MM.1S (cell line): ENCODE data around the gene ZC3H12A.

Experiments
- DNase-seq: peaks from one replicate; pipeline ENCODE4 v3.0.0-alpha.2; 2015
- H2AFZ ChIP-seq: fragments of 300-600 bp; sonication (generic); 2 replicates; pipeline ENCODE4 v1.6.0; 2016; ENCODE audit warnings: antibody characterized with exemption, low read length
- H3F3A ChIP-seq: fragments of 300-600 bp; sonication (generic); 2 replicates; pipeline ENCODE4 v1.6.1; 2016; ENCODE audit warnings: mild to moderate bottlenecking, antibody characterized with exemption, low read length, moderate library complexity, mixed read lengths; ENCODE audit not compliant: insufficient read depth
- H3K27ac ChIP-seq: fragments of 300-600 bp; sonication (generic); 2 replicates; pipeline ENCODE4 v1.5.1; 2016; ENCODE audit warnings: mild to moderate bottlenecking, low read length
- H3K27me3 ChIP-seq: fragments of 300-600 bp; sonication (generic); replicated peaks from 2 replicates; pipeline ENCODE4 v1.6.0; 2016; ENCODE audit warnings: low read length; ENCODE audit not compliant: insufficient read depth
- H3K36me3 ChIP-seq: fragments of 300-600 bp; sonication (generic); replicated peaks from 2 replicates; pipeline ENCODE4 v1.6.1; 2016; ENCODE audit warnings: mild to moderate bottlenecking, low read length, mixed read lengths; ENCODE audit not compliant: insufficient read depth
- H3K4me1 ChIP-seq: fragments of 300-600 bp; sonication (generic); 2 replicates; pipeline ENCODE4 v1.6.1; 2016; ENCODE audit warnings: low read length, mixed read lengths
- H3K4me2 ChIP-seq: fragments of 300-600 bp; sonication (generic); 2 replicates; pipeline ENCODE4 v1.6.0; 2016; ENCODE audit warnings: low read depth, low read length
- H3K4me3 ChIP-seq: fragments of 300-600 bp; sonication (generic); 2 replicates; pipeline ENCODE4 v1.5.1; 2016; ENCODE audit warnings: low read length, mixed read lengths
- H3K79me2 ChIP-seq: fragments of 300-600 bp; sonication (generic); 2 replicates; pipeline ENCODE4 v1.6.1; 2016; ENCODE audit warnings: mixed run types, low read length, mixed read lengths
- H3K9ac ChIP-seq: fragments of 300-600 bp; sonication (generic); 2 replicates; pipeline ENCODE4 v1.6.1; 2016; ENCODE audit warnings: low read length, mixed read lengths
- H3K9me2 ChIP-seq: fragments of 300-600 bp; sonication (generic); replicated peaks from 2 replicates; pipeline ENCODE4 v1.6.1; 2016; ENCODE audit warnings: mild to moderate bottlenecking, low read length, mixed read lengths; ENCODE audit not compliant: insufficient read depth
- H3K9me3 ChIP-seq: fragments of 300-600 bp; sonication (generic); replicated peaks from 2 replicates; pipeline ENCODE4 v1.6.1; 2016; ENCODE audit warnings: mild to moderate bottlenecking, low read length, mixed read lengths; ENCODE audit not compliant: insufficient read depth
- H4K20me1 ChIP-seq: fragments of 300-600 bp; sonication (generic); 2 replicates; pipeline ENCODE4 v1.6.1; 2016; ENCODE audit warnings: mild to moderate bottlenecking, low read length, moderate library complexity, mixed read lengths; ENCODE audit not compliant: insufficient read depth
- EZH2 ChIP-seq: fragments of 300-600 bp; sonication (generic); optimal IDR thresholded peaks from 2 replicates; pipeline ENCODE3; 2017; ENCODE audit warnings: low read depth, mild to moderate bottlenecking, antibody characterized with exemption, low read length, mixed read lengths
- EZH2phosphoT487 ChIP-seq: fragments of 300-600 bp; sonication (generic); IDR thresholded peaks from 2 replicates; pipeline ENCODE4 v1.6.1; 2018; ENCODE audit warnings: antibody characterized with exemption, low read length
- TF ChIP-seq, protein P1 (sequence below): fragments of 300-600 bp; sonication (generic); IDR thresholded peaks from 2 replicates; pipeline ENCODE4 v1.5.1; 2016; ENCODE audit warnings: antibody characterized with exemption, low read length, mixed read lengths

ZC3H12A gene

DNA sequence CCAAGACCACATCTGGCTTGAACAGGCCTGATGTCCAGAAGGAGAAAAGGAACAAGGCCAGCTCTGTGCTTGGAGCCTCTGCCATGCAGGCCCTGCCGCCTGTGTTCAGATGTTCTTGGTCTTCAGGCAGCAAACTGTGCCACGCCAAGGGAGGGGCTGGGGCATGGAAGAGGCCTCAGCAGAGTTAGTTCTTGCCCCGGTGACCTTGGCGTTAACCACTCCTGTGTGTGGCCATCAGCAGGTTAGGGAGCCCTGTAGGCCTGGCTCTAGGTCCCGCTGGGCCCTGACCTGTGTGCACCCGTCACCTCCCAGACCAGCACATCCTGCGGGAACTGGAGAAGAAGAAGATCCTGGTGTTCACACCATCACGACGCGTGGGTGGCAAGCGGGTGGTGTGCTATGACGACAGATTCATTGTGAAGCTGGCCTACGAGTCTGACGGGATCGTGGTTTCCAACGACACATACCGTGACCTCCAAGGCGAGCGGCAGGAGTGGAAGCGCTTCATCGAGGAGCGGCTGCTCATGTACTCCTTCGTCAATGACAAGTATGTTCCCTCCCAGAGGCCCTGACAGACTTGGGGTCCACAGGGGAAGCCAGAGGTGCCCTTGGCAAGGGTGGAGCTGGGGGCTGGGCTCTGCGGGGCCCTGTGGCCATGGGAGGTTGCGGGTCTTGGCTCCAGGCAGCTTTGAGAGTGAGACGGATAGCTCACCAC lies 7.1 kb downstream of the ZC3H12A start:
- TF ChIP-seq, protein P1, sequence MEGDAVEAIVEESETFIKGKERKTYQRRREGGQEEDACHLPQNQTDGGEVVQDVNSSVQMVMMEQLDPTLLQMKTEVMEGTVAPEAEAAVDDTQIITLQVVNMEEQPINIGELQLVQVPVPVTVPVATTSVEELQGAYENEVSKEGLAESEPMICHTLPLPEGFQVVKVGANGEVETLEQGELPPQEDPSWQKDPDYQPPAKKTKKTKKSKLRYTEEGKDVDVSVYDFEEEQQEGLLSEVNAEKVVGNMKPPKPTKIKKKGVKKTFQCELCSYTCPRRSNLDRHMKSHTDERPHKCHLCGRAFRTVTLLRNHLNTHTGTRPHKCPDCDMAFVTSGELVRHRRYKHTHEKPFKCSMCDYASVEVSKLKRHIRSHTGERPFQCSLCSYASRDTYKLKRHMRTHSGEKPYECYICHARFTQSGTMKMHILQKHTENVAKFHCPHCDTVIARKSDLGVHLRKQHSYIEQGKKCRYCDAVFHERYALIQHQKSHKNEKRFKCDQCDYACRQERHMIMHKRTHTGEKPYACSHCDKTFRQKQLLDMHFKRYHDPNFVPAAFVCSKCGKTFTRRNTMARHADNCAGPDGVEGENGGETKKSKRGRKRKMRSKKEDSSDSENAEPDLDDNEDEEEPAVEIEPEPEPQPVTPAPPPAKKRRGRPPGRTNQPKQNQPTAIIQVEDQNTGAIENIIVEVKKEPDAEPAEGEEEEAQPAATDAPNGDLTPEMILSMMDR: no peak
- TF ChIP-seq EZH2phosphoT487 (no peak), EZH2 (no peak)
- Histone ChIP-seq H4K20me1 (peaks cover 28% of the 10 kb centered on the region; the same call in 1 of the 2 replicates), H3K27me3 (no peaks in the 10 kb centered on the region), H3K36me3 (peaks cover 21% of the 10 kb centered on the region), H3F3A (peaks cover 67% of the 10 kb centered on the region), H3K4me1 (peaks cover 19% of the 10 kb centered on the region), H3K79me2 (peaks cover 56% of the 10 kb centered on the region), H3K27ac (no peak overlapping the region), H3K4me3 (no peak overlapping the region), H2AFZ (no peak overlapping the region), H3K4me2 (no peak overlapping the region), H3K9ac (no peak overlapping the region), H3K9me2 (no peaks in the 10 kb centered on the region), H3K9me3 (no peaks in the 10 kb centered on the region)
- DNase-seq: no peak

DNA sequence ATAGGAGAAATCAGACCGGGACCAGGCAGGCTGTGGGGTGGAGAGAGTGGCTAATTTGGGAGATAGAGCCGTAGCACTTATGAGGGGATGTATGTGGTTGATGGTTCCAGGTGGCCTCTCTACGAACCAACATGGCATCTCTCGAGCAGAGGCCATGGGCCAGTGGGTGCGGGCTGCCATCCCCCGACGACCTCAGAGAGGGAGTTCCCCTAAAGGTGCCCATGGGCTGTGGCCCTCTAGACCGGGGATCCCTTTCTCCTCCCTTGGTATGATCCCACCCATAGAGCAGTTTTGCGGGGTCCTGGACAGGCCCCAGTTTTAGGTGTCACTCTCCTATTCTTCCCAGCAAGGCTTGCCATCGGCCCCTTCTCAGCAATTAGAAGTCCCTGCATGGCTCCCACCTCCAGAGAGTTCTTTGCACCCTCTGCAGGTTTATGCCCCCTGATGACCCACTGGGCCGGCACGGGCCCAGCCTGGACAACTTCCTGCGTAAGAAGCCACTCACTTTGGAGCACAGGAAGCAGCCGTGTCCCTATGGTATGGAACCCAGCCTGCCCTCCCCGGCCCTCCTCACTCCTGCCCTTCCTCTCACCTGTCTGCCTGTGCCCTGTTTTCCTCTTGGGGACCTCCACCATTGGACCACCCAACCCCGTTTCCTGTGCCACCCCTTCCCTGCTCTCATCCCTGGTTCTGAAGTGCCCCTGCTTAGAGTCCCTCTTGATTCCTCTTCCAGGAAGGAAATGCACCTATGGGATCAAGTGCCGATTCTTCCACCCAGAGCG lies 7.8 kb downstream of the ZC3H12A start:
- Histone ChIP-seq H3K4me3 (no peak overlapping the region), H3K36me3 (peaks cover 21% of the 10 kb centered on the region), H3K27ac (no peak overlapping the region), H3F3A (peaks cover 60% of the 10 kb centered on the region), H3K9me3 (no peaks in the 10 kb centered on the region), H3K4me2 (no peak overlapping the region), H2AFZ (no peak overlapping the region), H3K79me2 (peaks cover 49% of the 10 kb centered on the region), H4K20me1 (peaks cover 28% of the 10 kb centered on the region; the same call in 1 of the 2 replicates), H3K9ac (no peak overlapping the region), H3K4me1 (peaks cover 19% of the 10 kb centered on the region), H3K9me2 (no peaks in the 10 kb centered on the region), H3K27me3 (no peaks in the 10 kb centered on the region)
- DNase-seq: no peak
- TF ChIP-seq EZH2phosphoT487: no peak
- TF ChIP-seq, protein P1: no peak

DNA sequence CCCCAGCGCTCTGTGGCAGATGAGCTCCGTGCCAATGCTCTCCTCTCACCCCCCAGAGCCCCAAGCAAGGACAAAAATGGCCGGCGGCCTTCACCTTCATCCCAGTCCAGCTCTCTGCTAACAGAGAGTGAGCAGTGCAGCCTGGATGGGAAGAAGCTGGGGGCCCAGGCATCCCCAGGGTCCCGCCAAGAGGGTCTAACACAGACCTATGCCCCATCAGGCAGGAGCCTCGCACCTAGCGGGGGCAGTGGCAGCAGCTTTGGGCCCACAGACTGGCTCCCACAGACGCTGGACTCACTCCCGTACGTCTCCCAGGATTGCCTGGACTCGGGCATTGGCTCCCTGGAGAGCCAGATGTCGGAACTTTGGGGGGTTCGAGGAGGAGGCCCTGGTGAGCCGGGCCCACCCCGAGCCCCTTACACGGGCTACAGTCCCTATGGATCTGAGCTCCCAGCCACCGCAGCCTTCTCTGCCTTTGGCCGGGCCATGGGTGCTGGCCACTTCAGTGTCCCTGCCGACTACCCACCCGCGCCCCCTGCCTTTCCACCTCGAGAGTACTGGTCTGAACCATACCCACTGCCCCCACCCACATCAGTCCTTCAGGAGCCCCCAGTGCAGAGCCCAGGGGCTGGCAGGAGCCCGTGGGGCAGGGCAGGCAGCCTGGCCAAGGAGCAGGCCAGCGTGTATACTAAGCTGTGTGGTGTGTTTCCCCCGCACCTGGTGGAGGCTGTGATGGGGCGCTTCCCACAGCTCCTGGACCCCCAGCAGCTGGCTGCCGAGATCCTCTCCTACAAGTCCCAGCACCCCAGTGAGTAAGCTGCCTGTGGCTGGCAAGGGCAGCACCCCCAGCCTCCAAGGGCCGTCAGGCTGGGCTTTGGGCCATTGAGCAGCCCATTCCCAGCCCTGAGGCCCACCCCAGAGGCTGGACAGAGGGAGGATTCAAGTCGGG lies 8.7 kb downstream of the ZC3H12A start:
- peaks cover 16% of the 10 kb centered on the region for H3K36me3 ChIP-seq
- H3K27ac ChIP-seq: no peak overlapping the region

More for the DNA sequence above, 8.7 kb downstream of the ZC3H12A start:
- H4K20me1 ChIP-seq: peaks cover 21% of the 10 kb centered on the region; the same call in 1 of the 2 replicates
- no peak overlapping the region for H2AFZ ChIP-seq
- H3F3A ChIP-seq: peaks cover 53% of the 10 kb centered on the region
- no peak overlapping the region for H3K4me3 ChIP-seq
- no peak overlapping the region for H3K4me2 ChIP-seq
- no peak for DNase-seq
- no peaks in the 10 kb centered on the region for H3K27me3 ChIP-seq
- TF ChIP-seq, protein P1: no peak
- TF ChIP-seq EZH2phosphoT487 (no peak), EZH2 (no peak)
- no peaks in the 10 kb centered on the region for H3K9me2 ChIP-seq
- no peak overlapping the region for H3K9ac ChIP-seq
- peaks cover 19% of the 10 kb centered on the region for H3K4me1 ChIP-seq
- H3K79me2 ChIP-seq: peaks cover 40% of the 10 kb centered on the region
- no peaks in the 10 kb centered on the region for H3K9me3 ChIP-seq
